ENCODE results near the gene PLCB4. TPM values are rescaled to one million over a fixed set of nuclear protein-coding genes. Genes with fewer than 3 reads are reported as not detected.
A peak's percentile ranks its signal among the peaks of the same experiment; 100 is the strongest.

PLCB4 gene
- 5.6 TPM for polyA plus RNA-seq (2013, experiment 1 of 2)
- 6.1 TPM for polyA plus RNA-seq (2013, experiment 2 of 2)

GRCh38 chr20:9068841-9069663, at the start of gene PLCB4:
Gene PLCB4, plus strand, starts transcription at chr20:9069087. Its CDS starts 238,728 bp downstream, at chr20:9307815.
- H2AK5ac ChIP-seq (ENCODE audit: low read depth, low read length): peak within 1 kb of the TSS; percentile 59
- H3K27me3 ChIP-seq (ENCODE audit: control insufficient read depth in 3 of 3, insufficient read depth in 3 of 3, low read depth in 1 of 3, low read length in 3 of 3): no peaks in the 10 kb centered on the region
- H2BK5ac ChIP-seq (ENCODE audit: low read length): peak within 1 kb of the TSS; percentile 91
- peak; percentile 48 for DNase-seq (ENCODE audit: low spot score)
- peaks cover 5 to 13% of the 10 kb centered on the region in 2 donors for H3K4me1 ChIP-seq (ENCODE audit: control insufficient read depth in 2 of 2, insufficient read depth in 1 of 2, low read depth in 1 of 2, low read length in 2 of 2)
- H2BK12ac ChIP-seq (ENCODE audit: low read length): no peak within 1 kb of the TSS
- no peak within 1 kb of the TSS for H3K4ac ChIP-seq (ENCODE audit: low read length)
- peak within 1 kb of the TSS; percentile 78 for H2AFZ ChIP-seq (ENCODE audit: low read length)
- peak within 1 kb of the TSS; percentile 83 to 99 for H3K4me3 ChIP-seq (ENCODE audit: low read length in 2 of 2)
- H3K27ac ChIP-seq (replicated peaks; ENCODE audit: low read length): peak within 1 kb of the TSS; percentile 73
- H4K91ac ChIP-seq (ENCODE audit: low read depth, low read length, poor library complexity): no peak within 1 kb of the TSS
- H3K36me3 ChIP-seq (replicated peaks in 1 of 2; ENCODE audit: control insufficient read depth in 2 of 2, insufficient read depth in 2 of 2, low read length in 2 of 2): no peaks in the 10 kb centered on the region
- peak within 1 kb of the TSS; percentile 91 for H3K14ac ChIP-seq (ENCODE audit: low read length)
- H3K18ac ChIP-seq (ENCODE audit: low read length): peak within 1 kb of the TSS; percentile 100
- H3K9me3 ChIP-seq (replicated peaks in 1 of 2; ENCODE audit: control insufficient read depth in 2 of 2, insufficient read depth in 1 of 2, low read depth in 1 of 2, low read length in 2 of 2): no peaks in the 10 kb centered on the region
- H3K79me1 ChIP-seq (ENCODE audit: low read depth, low read length): no peaks in the 10 kb centered on the region
- H3K4me2 ChIP-seq (ENCODE audit: insufficient read depth, low read length, poor library complexity, severe bottlenecking): peak within 1 kb of the TSS; percentile 95
- peak within 1 kb of the TSS; percentile 97 for H2BK15ac ChIP-seq (ENCODE audit: low read length)
- H2BK120ac ChIP-seq (ENCODE audit: low read depth, low read length): peak within 1 kb of the TSS; percentile 4
- H3K9ac ChIP-seq (ENCODE audit: low read depth, low read length, poor library complexity): peak within 1 kb of the TSS; percentile 95
- peak within 1 kb of the TSS; percentile 86 for H3K23ac ChIP-seq (ENCODE audit: low read depth, low read length, poor library complexity)
- no peak within 1 kb of the TSS for H4K8ac ChIP-seq (ENCODE audit: low read depth, low read length)
- WGBS, 2 donors (ENCODE audit: extremely low coverage in 2 of 2, insufficient read length in 2 of 2, insufficient replicate concordance in 1 of 2): no CpG with 5 or more reads among the region's 75 CpGs

- Histone ChIP-seq H3K18ac (ENCODE audit: low read length) (no peak overlapping the region), H3K27me3 (ENCODE audit: control insufficient read depth in 3 of 3, insufficient read depth in 3 of 3, low read depth in 1 of 3, low read length in 3 of 3) (no peaks in the 10 kb centered on the region), H2BK12ac (ENCODE audit: low read length) (no peak overlapping the region), H3K9me3 (replicated peaks in 1 of 2; ENCODE audit: control insufficient read depth in 2 of 2, insufficient read depth in 1 of 2, low read depth in 1 of 2, low read length in 2 of 2) (no peaks in the 10 kb centered on the region), H3K9ac (ENCODE audit: low read depth, low read length, poor library complexity) (no peak overlapping the region), H3K4me1 (ENCODE audit: control insufficient read depth in 2 of 2, insufficient read depth in 1 of 2, low read depth in 1 of 2, low read length in 2 of 2) (peaks cover 2 to 4% of the 10 kb centered on the region in 2 donors), H4K91ac (ENCODE audit: low read depth, low read length, poor library complexity) (no peak overlapping the region), H3K23ac (ENCODE audit: low read depth, low read length, poor library complexity) (no peak overlapping the region), H3K4ac (ENCODE audit: low read length) (no peak overlapping the region), H2BK15ac (ENCODE audit: low read length) (no peak overlapping the region), H2AFZ (ENCODE audit: low read length) (no peak overlapping the region), H2BK5ac (ENCODE audit: low read length) (no peak overlapping the region), H4K8ac (ENCODE audit: low read depth, low read length) (no peak overlapping the region), H3K4me3 (ENCODE audit: low read length in 2 of 2) (no peak overlapping the region), H3K14ac (ENCODE audit: low read length) (no peak overlapping the region), H2AK5ac (ENCODE audit: low read depth, low read length) (no peak overlapping the region), H3K4me2 (ENCODE audit: insufficient read depth, low read length, poor library complexity, severe bottlenecking) (no peak overlapping the region), H3K36me3 (replicated peaks in 1 of 2; ENCODE audit: control insufficient read depth in 2 of 2, insufficient read depth in 2 of 2, low read length in 2 of 2) (no peaks in the 10 kb centered on the region), H2BK120ac (ENCODE audit: low read depth, low read length) (no peak overlapping the region), H3K27ac (replicated peaks; ENCODE audit: low read length) (no peak overlapping the region), H3K79me1 (ENCODE audit: low read depth, low read length) (no peaks in the 10 kb centered on the region)
- DNase-seq (ENCODE audit: low spot score): no peak
Measured at GRCh38 chr20:9019833-9020232, 49.1 kb upstream of the PLCB4 start.

- H3K36me3 ChIP-seq (replicated peaks in 1 of 2; ENCODE audit: control insufficient read depth in 2 of 2, insufficient read depth in 2 of 2, low read length in 2 of 2): no peaks in the 10 kb centered on the region
- H2BK120ac ChIP-seq (ENCODE audit: low read depth, low read length): no peak overlapping the region
- H3K4ac ChIP-seq (ENCODE audit: low read length): no peak overlapping the region
- no peak overlapping the region for H4K8ac ChIP-seq (ENCODE audit: low read depth, low read length)
- no peaks in the 10 kb centered on the region for H3K79me1 ChIP-seq (ENCODE audit: low read depth, low read length)
- no peak overlapping the region for H3K9ac ChIP-seq (ENCODE audit: low read depth, low read length, poor library complexity)
- H2BK15ac ChIP-seq (ENCODE audit: low read length): no peak overlapping the region
- no peak overlapping the region for H3K14ac ChIP-seq (ENCODE audit: low read length)
- no peak overlapping the region for H2AFZ ChIP-seq (ENCODE audit: low read length)
- H3K4me1 ChIP-seq (ENCODE audit: control insufficient read depth in 2 of 2, insufficient read depth in 1 of 2, low read depth in 1 of 2, low read length in 2 of 2): peaks cover 0 to 3% of the 10 kb centered on the region in 2 donors
- no peak overlapping the region for H3K23ac ChIP-seq (ENCODE audit: low read depth, low read length, poor library complexity)
- WGBS, 2 donors (ENCODE audit: extremely low coverage in 2 of 2, insufficient read length in 2 of 2, insufficient replicate concordance in 1 of 2): no CpG with 5 or more reads among the region's 3 CpGs
- no peak for DNase-seq (ENCODE audit: low spot score)
- H2BK12ac ChIP-seq (ENCODE audit: low read length): no peak overlapping the region
- H2BK5ac ChIP-seq (ENCODE audit: low read length): no peak overlapping the region
- no peak overlapping the region for H3K4me2 ChIP-seq (ENCODE audit: insufficient read depth, low read length, poor library complexity, severe bottlenecking)
- H3K18ac ChIP-seq (ENCODE audit: low read length): peak overlapping the region; percentile 21
- no peaks in the 10 kb centered on the region for H3K27me3 ChIP-seq (ENCODE audit: control insufficient read depth in 3 of 3, insufficient read depth in 3 of 3, low read depth in 1 of 3, low read length in 3 of 3)
- H3K4me3 ChIP-seq (ENCODE audit: low read length in 2 of 2): no peak overlapping the region
- H2AK5ac ChIP-seq (ENCODE audit: low read depth, low read length): no peak overlapping the region
- H3K9me3 ChIP-seq (replicated peaks in 1 of 2; ENCODE audit: control insufficient read depth in 2 of 2, insufficient read depth in 1 of 2, low read depth in 1 of 2, low read length in 2 of 2): no peaks in the 10 kb centered on the region
- H3K27ac ChIP-seq (replicated peaks; ENCODE audit: low read length): no peak overlapping the region
- H4K91ac ChIP-seq (ENCODE audit: low read depth, low read length, poor library complexity): no peak overlapping the region
Measured at GRCh38 chr20:9021216-9021615, 47.7 kb upstream of the PLCB4 start.

- Histone ChIP-seq H3K9ac (ENCODE audit: low read depth, low read length, poor library complexity) (no peak overlapping the region), H3K4ac (ENCODE audit: low read length) (no peak overlapping the region), H4K8ac (ENCODE audit: low read depth, low read length) (no peak overlapping the region), H3K79me1 (ENCODE audit: low read depth, low read length) (no peaks in the 10 kb centered on the region), H3K36me3 (replicated peaks in 1 of 2; ENCODE audit: control insufficient read depth in 2 of 2, insufficient read depth in 2 of 2, low read length in 2 of 2) (no peaks in the 10 kb centered on the region), H3K27ac (replicated peaks; ENCODE audit: low read length) (no peak overlapping the region), H3K4me1 (ENCODE audit: control insufficient read depth in 2 of 2, insufficient read depth in 1 of 2, low read depth in 1 of 2, low read length in 2 of 2) (peaks cover 0 to 3% of the 10 kb centered on the region in 2 donors), H2AK5ac (ENCODE audit: low read depth, low read length) (no peak overlapping the region), H2BK15ac (ENCODE audit: low read length) (no peak overlapping the region), H3K18ac (ENCODE audit: low read length) (no peak overlapping the region), H2BK120ac (ENCODE audit: low read depth, low read length) (no peak overlapping the region), H3K27me3 (ENCODE audit: control insufficient read depth in 3 of 3, insufficient read depth in 3 of 3, low read depth in 1 of 3, low read length in 3 of 3) (no peaks in the 10 kb centered on the region), H3K4me3 (ENCODE audit: low read length in 2 of 2) (no peak overlapping the region), H3K4me2 (ENCODE audit: insufficient read depth, low read length, poor library complexity, severe bottlenecking) (no peak overlapping the region), H2BK12ac (ENCODE audit: low read length) (no peak overlapping the region), H2AFZ (ENCODE audit: low read length) (peak overlapping the region; percentile 61), H4K91ac (ENCODE audit: low read depth, low read length, poor library complexity) (no peak overlapping the region), H3K14ac (ENCODE audit: low read length) (no peak overlapping the region), H3K23ac (ENCODE audit: low read depth, low read length, poor library complexity) (no peak overlapping the region), H3K9me3 (replicated peaks in 1 of 2; ENCODE audit: control insufficient read depth in 2 of 2, insufficient read depth in 1 of 2, low read depth in 1 of 2, low read length in 2 of 2) (no peaks in the 10 kb centered on the region), H2BK5ac (ENCODE audit: low read length) (no peak overlapping the region)
- WGBS, 2 donors (ENCODE audit: extremely low coverage in 2 of 2, insufficient read length in 2 of 2, insufficient replicate concordance in 1 of 2): no CpG with 5 or more reads among the region's 2 CpGs
- DNase-seq (ENCODE audit: low spot score): no peak
Measured at GRCh38 chr20:9021699-9022098, 47.2 kb upstream of the PLCB4 start.
